GM19395 (cell line): ENCODE data around the gene C18orf63.
"Not testable (repeated sequence)": the region's sequence is repeated elsewhere in the genome, so short reads cannot be mapped to it uniquely, and the experiment has no call there.

ENCODE experiments used
- ATAC-seq: cut with Tn5 transposase; IDR thresholded peaks from one replicate; pipeline ENCODE4 v1.9.1; 2021; ENCODE audit warnings: mild to moderate bottlenecking, moderate library complexity; ENCODE audit not compliant: unreplicated experiment

The C18orf63 gene

GRCh38 chr18:74286106-74286855, 29.4 kb upstream of the C18orf63 start:
- ATAC-seq: no peak

GRCh38 chr18:74286856-74287255, 28.8 kb upstream of the C18orf63 start:
- ATAC-seq: no peak

- no peak for ATAC-seq
Measured at GRCh38 chr18:74288041-74288440, 27.6 kb upstream of the C18orf63 start.

GRCh38 chr18:74288730-74289129, 26.9 kb upstream of the C18orf63 start:
- no peak for ATAC-seq

- ATAC-seq: no peak
Measured at GRCh38 chr18:74289137-74289536, 26.5 kb upstream of the C18orf63 start.

GRCh38 chr18:74290021-74290420, 25.6 kb upstream of the C18orf63 start:
- ATAC-seq: no peak

- no peak for ATAC-seq
Measured at GRCh38 chr18:74290794-74291471, 24.7 kb upstream of the C18orf63 start.

- ATAC-seq: peak; percentile 2
Measured at GRCh38 chr18:74291472-74291770, 24.2 kb upstream of the C18orf63 start.

- ATAC-seq: peak; percentile 100
Measured at GRCh38 chr18:74291771-74292540, 23.7 kb upstream of the C18orf63 start, which contains the start of gene CYB5A. CYB5A (minus strand) TSS chr18:74291963; CDS start chr18:74291875, 88 bp downstream.

GRCh38 chr18:74292541-74292858, 23.1 kb upstream of the C18orf63 start:
- ATAC-seq: no peak

GRCh38 chr18:74292982-74293381, 22.7 kb upstream of the C18orf63 start:
- ATAC-seq: not testable (repeated sequence)

- ATAC-seq: no peak
Measured at GRCh38 chr18:74294526-74294925, 21.1 kb upstream of the C18orf63 start.

GRCh38 chr18:74299162-74299561, 16.5 kb upstream of the C18orf63 start:
- no peak for ATAC-seq

- no peak for ATAC-seq
Measured at GRCh38 chr18:74299746-74300145, 15.9 kb upstream of the C18orf63 start.

GRCh38 chr18:74303306-74303705, 12.3 kb upstream of the C18orf63 start:
- no peak for ATAC-seq

- ATAC-seq: no peak
Measured at GRCh38 chr18:74303936-74304335, 11.7 kb upstream of the C18orf63 start.

- peak; percentile 88 for ATAC-seq
Measured at GRCh38 chr18:74310411-74310810, 5.2 kb upstream of the C18orf63 start.

- ATAC-seq: no peak
Measured at GRCh38 chr18:74311000-74311399, 4.6 kb upstream of the C18orf63 start.

- ATAC-seq: no peak
Measured at GRCh38 chr18:74314759-74315463, 728 bp upstream of the C18orf63 start.

GRCh38 chr18:74316257-74317170, 875 bp downstream of the C18orf63 start:
- no peak for ATAC-seq
